Left lung (tissue), 10 donors: ENCODE measurements around the gene KRTAP10-7. TPM values are rescaled to one million over a fixed set of nuclear protein-coding genes. Genes with fewer than 3 reads are reported as not detected.

Experiments used
- ATAC-seq: fragments of 200-7000 bp; cut with Tn5 transposase; one replicate; pipeline ENCODE4 v1.9.1; 2020; ENCODE audit warnings: moderate library complexity
- DNase-seq, 4 donors: peaks; one replicate each; pipeline ENCODE4 v3.0.0-alpha.2; 2013 to 2020
- H3K27ac ChIP-seq, 2 donors: fragments of 200-600 bp; sonication (generic) in 1 of 2; one replicate each; pipeline versions ENCODE4 v1.5.0 to v1.8.0; 2020 to 2021
- H3K27me3 ChIP-seq, 2 donors: fragments of 200-600 bp; sonication (generic) in 1 of 2; one replicate each; pipeline versions ENCODE4 v1.5.0 to v1.8.0; 2020 to 2021
- H3K36me3 ChIP-seq, 2 donors: fragments of 200-600 bp; sonication (generic) in 1 of 2; one replicate each; pipeline versions ENCODE4 v1.5.0 to v1.8.0; 2020 to 2021
- H3K4me1 ChIP-seq, 2 donors: fragments of 200-600 bp; one replicate each; pipeline ENCODE4 v1.8.0; 2021
- H3K4me3 ChIP-seq, 2 donors: fragments of 200-600 bp; sonication (generic) in 1 of 2; one replicate each; pipeline versions ENCODE4 v1.5.0 to v1.8.0; 2020 to 2021; ENCODE audit warnings: mild to moderate bottlenecking in 1 of 2
- H3K9me3 ChIP-seq, 2 donors: fragments of 200-600 bp; sonication (generic) in 1 of 2; one replicate each; pipeline versions ENCODE4 v1.5.0 to v1.8.0; 2020 to 2021
- CTCF ChIP-seq, 2 donors: fragments of 200-600 bp; sonication (generic) in 1 of 2; IDR thresholded peaks; one replicate each; pipeline versions ENCODE4 v1.5.0 to v1.8.0; 2021; ENCODE audit warnings: antibody characterized with exemption in 2 of 2
- intact Hi-C, 2 donors: fragments of 100-400 bp; cut with DNase I; formaldehyde crosslinking; loops; one replicate each; pipeline versions ENCODE4 v1.11.2 to v1.14.2; 2022
- polyA plus RNA-seq, 6 donors: library from polyadenylated mRNA; unstranded; fragments of 120-200 nt; gene quantifications; one replicate each; pipeline ENCODE4 v1.2.1, GENCODE V29; 2013; ENCODE audit not compliant: insufficient read length in 6 of 6
- total RNA-seq, 2 donors: library from RNA; stranded (reverse); fragmentation: NEBNext Ultra II Directional; extraction: Animal tissue kit (Norgen Biotek cat#: 25700); gene quantifications; one replicate each; pipeline ENCODE4 v1.2.1, GENCODE V29; 2021
- donor health status: DM: no; HTN: yes; CAD: no.
- donor health status: DM: no; HTN: no; CAD: no.

Gene KRTAP10-7
- total and polyA plus RNA-seq, 8 donors: not detected

GRCh38 chr21:44618909-44619308, 18.5 kb downstream of the KRTAP10-7 start:
- intact Hi-C loops: no loop called here
- peaks cover 0 to 26% of the 10 kb centered on the region in 2 donors for H3K9me3 ChIP-seq
- no peak overlapping the region for H3K4me3 ChIP-seq
- no peaks in the 10 kb centered on the region for H3K4me1 ChIP-seq
- DNase-seq (no peak), ATAC-seq (peak; percentile 35)
- no peaks in the 10 kb centered on the region for H3K36me3 ChIP-seq
- TF ChIP-seq CTCF (IDR thresholded peaks at IDR 0.05): no peak
- peaks cover 0 to 24% of the 10 kb centered on the region in 2 donors for H3K27me3 ChIP-seq
- H3K27ac ChIP-seq: peak overlapping the region in 1 of 2 donors; percentile 23

- H3K4me3 ChIP-seq: no peak overlapping the region
- peaks cover 3 to 35% of the 10 kb centered on the region in 2 donors for H3K9me3 ChIP-seq
- DNase-seq (no peak), ATAC-seq (no peak)
- intact Hi-C loops: no loop called here
- no peak for TF ChIP-seq CTCF (IDR thresholded peaks at IDR 0.05)
- no peaks in the 10 kb centered on the region for H3K36me3 ChIP-seq
- H3K4me1 ChIP-seq: no peaks in the 10 kb centered on the region
- H3K27ac ChIP-seq: no peak overlapping the region
- H3K27me3 ChIP-seq: peaks cover 0 to 14% of the 10 kb centered on the region in 2 donors
Observed at GRCh38 chr21:44619886-44620285, 19.5 kb downstream of the KRTAP10-7 start.

GRCh38 chr21:44623575-44623974, 23.2 kb downstream of the KRTAP10-7 start:
- no peak for ATAC-seq
- peaks cover 0 to 23% of the 10 kb centered on the region in 2 donors for H3K27me3 ChIP-seq
- peaks cover 3 to 40% of the 10 kb centered on the region in 2 donors for H3K9me3 ChIP-seq
- DNase-seq: no peak
- H3K36me3 ChIP-seq: no peaks in the 10 kb centered on the region
- H3K27ac ChIP-seq: no peak overlapping the region
- TF ChIP-seq CTCF (IDR thresholded peaks at IDR 0.05): no peak
- intact Hi-C loops: no loop called here
- H3K4me3 ChIP-seq: no peak overlapping the region
- no peaks in the 10 kb centered on the region for H3K4me1 ChIP-seq

GRCh38 chr21:44625756-44626155, 25.4 kb downstream of the KRTAP10-7 start:
- H3K36me3 ChIP-seq: no peaks in the 10 kb centered on the region
- H3K27ac ChIP-seq: no peak overlapping the region
- DNase-seq (no peak), ATAC-seq (no peak)
- no peak for TF ChIP-seq CTCF (IDR thresholded peaks at IDR 0.05)
- no peaks in the 10 kb centered on the region for H3K4me1 ChIP-seq
- H3K4me3 ChIP-seq: no peak overlapping the region
- peaks cover 3 to 32% of the 10 kb centered on the region in 2 donors for H3K9me3 ChIP-seq
- H3K27me3 ChIP-seq: peaks cover 0 to 26% of the 10 kb centered on the region in 2 donors
- intact Hi-C loops: no loop called here

- H3K36me3 ChIP-seq: no peaks in the 10 kb centered on the region
- H3K9me3 ChIP-seq: peaks cover 3 to 33% of the 10 kb centered on the region in 2 donors
- no peak for ATAC-seq
- intact Hi-C loops: no loop called here
- no peaks in the 10 kb centered on the region for H3K4me1 ChIP-seq
- H3K27ac ChIP-seq: no peak overlapping the region
- H3K4me3 ChIP-seq: no peak overlapping the region
- DNase-seq: peak in 1 of 4 donors; percentile 64
- no peak for TF ChIP-seq CTCF (IDR thresholded peaks at IDR 0.05)
- peaks cover 0 to 26% of the 10 kb centered on the region in 2 donors for H3K27me3 ChIP-seq
Observed at GRCh38 chr21:44626262-44626661, 25.9 kb downstream of the KRTAP10-7 start.
